ENCODE data around the gene BACH2.

GRCh38 chr6:90160013-90160412 is 136.6 kb downstream of the BACH2 start:
- TF ChIP-seq TAF1 (IDR thresholded peaks at IDR 0.05; ENCODE audit: borderline replicate concordance, low read depth, low read length), result no peak
- TF ChIP-seq POLR2AphosphoS5 (IDR thresholded peaks at IDR 0.05; ENCODE audit: low read depth, low read length), result no peak

Data from GM12892 (cell line).